ENCODE measurements around the gene SLC38A4. TPM values are rescaled to one million over a fixed set of nuclear protein-coding genes. Genes with fewer than 3 reads are reported as not detected.

SLC38A4 gene
- polyA plus RNA-seq, 1 experiment: 7.4 TPM

- H3K36me3 ChIP-seq (ENCODE audit: control insufficient read depth, insufficient read depth, low read length): no peaks in the 10 kb centered on the region
- TF ChIP-seq, protein P1, sequence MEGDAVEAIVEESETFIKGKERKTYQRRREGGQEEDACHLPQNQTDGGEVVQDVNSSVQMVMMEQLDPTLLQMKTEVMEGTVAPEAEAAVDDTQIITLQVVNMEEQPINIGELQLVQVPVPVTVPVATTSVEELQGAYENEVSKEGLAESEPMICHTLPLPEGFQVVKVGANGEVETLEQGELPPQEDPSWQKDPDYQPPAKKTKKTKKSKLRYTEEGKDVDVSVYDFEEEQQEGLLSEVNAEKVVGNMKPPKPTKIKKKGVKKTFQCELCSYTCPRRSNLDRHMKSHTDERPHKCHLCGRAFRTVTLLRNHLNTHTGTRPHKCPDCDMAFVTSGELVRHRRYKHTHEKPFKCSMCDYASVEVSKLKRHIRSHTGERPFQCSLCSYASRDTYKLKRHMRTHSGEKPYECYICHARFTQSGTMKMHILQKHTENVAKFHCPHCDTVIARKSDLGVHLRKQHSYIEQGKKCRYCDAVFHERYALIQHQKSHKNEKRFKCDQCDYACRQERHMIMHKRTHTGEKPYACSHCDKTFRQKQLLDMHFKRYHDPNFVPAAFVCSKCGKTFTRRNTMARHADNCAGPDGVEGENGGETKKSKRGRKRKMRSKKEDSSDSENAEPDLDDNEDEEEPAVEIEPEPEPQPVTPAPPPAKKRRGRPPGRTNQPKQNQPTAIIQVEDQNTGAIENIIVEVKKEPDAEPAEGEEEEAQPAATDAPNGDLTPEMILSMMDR (IDR thresholded peaks at IDR 0.05; ENCODE audit: insufficient read depth, low read depth, low read length): no peak
- CTCF ChIA-PET: no interaction called here
- no peak overlapping the region for H3K4me3 ChIP-seq (ENCODE audit: low read depth, low read length)
- POLR2A ChIA-PET: no interaction called here
- H3K27me3 ChIP-seq (ENCODE audit: control insufficient read depth, insufficient read depth, low read length): no peaks in the 10 kb centered on the region
- DNase-seq (ENCODE audit: low read depth): no peak
Observed at GRCh38 chr12:46798648-46799047, 27.1 kb downstream of the SLC38A4 start.

DNA sequence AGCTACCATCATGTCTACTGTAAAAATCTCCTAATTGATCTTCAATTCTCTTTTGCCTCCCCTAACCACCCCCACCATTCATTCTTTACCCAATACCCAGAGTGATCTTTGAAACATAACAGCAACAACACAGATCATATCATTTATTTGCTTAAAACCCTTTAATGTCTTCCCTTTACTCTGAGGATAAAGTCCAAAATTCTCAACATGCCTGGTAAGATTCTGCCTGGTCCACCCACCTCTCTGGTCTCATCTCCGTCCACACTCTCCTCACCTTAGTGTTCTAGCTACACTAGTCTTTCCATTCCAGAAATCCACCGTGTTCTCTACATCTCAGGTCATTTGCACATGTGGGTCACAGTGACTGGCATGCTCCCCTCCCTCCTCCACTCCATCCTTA lies 27.7 kb downstream of the SLC38A4 start:
- Histone ChIP-seq H3K4me3 (ENCODE audit: low read depth, low read length) (no peak overlapping the region), H3K36me3 (ENCODE audit: control insufficient read depth, insufficient read depth, low read length) (no peaks in the 10 kb centered on the region), H3K27me3 (ENCODE audit: control insufficient read depth, insufficient read depth, low read length) (no peaks in the 10 kb centered on the region)
- TF ChIP-seq, protein P1 (IDR thresholded peaks at IDR 0.05; ENCODE audit: insufficient read depth, low read depth, low read length): no peak
- ChIA-PET CTCF (no interaction called here), POLR2A (no interaction called here)
- no peak for DNase-seq (ENCODE audit: low read depth)

- CTCF ChIA-PET: no interaction called here
- no peak for DNase-seq (ENCODE audit: low read depth)
- H3K27me3 ChIP-seq (ENCODE audit: control insufficient read depth, insufficient read depth, low read length): no peaks in the 10 kb centered on the region
- H3K36me3 ChIP-seq (ENCODE audit: control insufficient read depth, insufficient read depth, low read length): no peaks in the 10 kb centered on the region
- POLR2A ChIA-PET: no interaction called here
- no peak overlapping the region for H3K4me3 ChIP-seq (ENCODE audit: low read depth, low read length)
- TF ChIP-seq, protein P1 (IDR thresholded peaks at IDR 0.05; ENCODE audit: insufficient read depth, low read depth, low read length): no peak
Observed at GRCh38 chr12:46795988-46796387, 29.8 kb downstream of the SLC38A4 start.

- Histone ChIP-seq H3K4me3 (ENCODE audit: low read depth, low read length) (no peak overlapping the region), H3K27me3 (ENCODE audit: control insufficient read depth, insufficient read depth, low read length) (no peaks in the 10 kb centered on the region), H3K36me3 (ENCODE audit: control insufficient read depth, insufficient read depth, low read length) (no peaks in the 10 kb centered on the region)
- ChIA-PET POLR2A (no interaction called here), CTCF (no interaction called here)
- no peak for DNase-seq (ENCODE audit: low read depth)
- TF ChIP-seq, protein P1 (IDR thresholded peaks at IDR 0.05; ENCODE audit: insufficient read depth, low read depth, low read length): no peak
Observed at GRCh38 chr12:46794593-46795190, 31.1 kb downstream of the SLC38A4 start.

- DNase-seq (ENCODE audit: low read depth): no peak
- no peaks in the 10 kb centered on the region for H3K36me3 ChIP-seq (ENCODE audit: control insufficient read depth, insufficient read depth, low read length)
- ChIA-PET CTCF (no interaction called here), POLR2A (no interaction called here)
- TF ChIP-seq, protein P1 (IDR thresholded peaks at IDR 0.05; ENCODE audit: insufficient read depth, low read depth, low read length): no peak
- H3K27me3 ChIP-seq (ENCODE audit: control insufficient read depth, insufficient read depth, low read length): no peaks in the 10 kb centered on the region
- H3K4me3 ChIP-seq (ENCODE audit: low read depth, low read length): no peak overlapping the region
Observed at GRCh38 chr12:46792925-46793324, 32.9 kb downstream of the SLC38A4 start.
